Esophagus muscularis mucosa (tissue), 3 donors: ENCODE measurements around the gene LDAH.

Source experiments
- POLR2AphosphoS5 ChIP-seq, 2 donors: sonication (generic); formaldehyde crosslinking; IDR thresholded peaks; one replicate each; pipeline ENCODE4 v1.6.1; 2017; ENCODE audit warnings: antibody characterized with exemption in 2 of 2
- TF ChIP-seq, protein P1 (sequence below), 3 experiments: fragments of 200-600 bp in 2 of 3; fragments of 450-650 bp in 1 of 3; sonication (generic) in 2 of 3; IDR thresholded peaks; one replicate each; pipeline ENCODE4 v1.5.1; 2017 to 2019; ENCODE audit warnings: antibody characterized with exemption in 3 of 3, mild to moderate bottlenecking in 2 of 3, moderate library complexity in 1 of 3

DNA sequence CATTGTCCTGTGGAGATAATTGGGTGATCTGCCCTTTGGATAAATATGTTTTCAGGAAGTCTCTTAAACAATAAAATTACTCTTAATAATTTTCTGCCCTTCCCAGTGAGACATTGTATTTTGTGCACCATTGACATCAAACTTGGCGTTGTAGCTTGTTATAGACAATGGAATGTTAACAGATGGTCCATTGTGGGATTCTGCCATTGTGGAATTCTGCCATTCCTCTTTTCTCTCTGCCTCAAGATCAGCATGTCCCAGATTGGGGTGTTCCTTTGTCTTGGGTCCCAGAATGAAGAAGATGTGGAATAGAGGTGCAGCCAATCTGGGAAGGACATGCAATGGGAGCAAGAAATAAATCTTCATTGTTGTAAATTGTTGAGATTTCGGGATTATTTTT, 15.1 kb upstream of the LDAH start:
- TF ChIP-seq, protein P1, sequence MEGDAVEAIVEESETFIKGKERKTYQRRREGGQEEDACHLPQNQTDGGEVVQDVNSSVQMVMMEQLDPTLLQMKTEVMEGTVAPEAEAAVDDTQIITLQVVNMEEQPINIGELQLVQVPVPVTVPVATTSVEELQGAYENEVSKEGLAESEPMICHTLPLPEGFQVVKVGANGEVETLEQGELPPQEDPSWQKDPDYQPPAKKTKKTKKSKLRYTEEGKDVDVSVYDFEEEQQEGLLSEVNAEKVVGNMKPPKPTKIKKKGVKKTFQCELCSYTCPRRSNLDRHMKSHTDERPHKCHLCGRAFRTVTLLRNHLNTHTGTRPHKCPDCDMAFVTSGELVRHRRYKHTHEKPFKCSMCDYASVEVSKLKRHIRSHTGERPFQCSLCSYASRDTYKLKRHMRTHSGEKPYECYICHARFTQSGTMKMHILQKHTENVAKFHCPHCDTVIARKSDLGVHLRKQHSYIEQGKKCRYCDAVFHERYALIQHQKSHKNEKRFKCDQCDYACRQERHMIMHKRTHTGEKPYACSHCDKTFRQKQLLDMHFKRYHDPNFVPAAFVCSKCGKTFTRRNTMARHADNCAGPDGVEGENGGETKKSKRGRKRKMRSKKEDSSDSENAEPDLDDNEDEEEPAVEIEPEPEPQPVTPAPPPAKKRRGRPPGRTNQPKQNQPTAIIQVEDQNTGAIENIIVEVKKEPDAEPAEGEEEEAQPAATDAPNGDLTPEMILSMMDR (IDR thresholded peaks at IDR 0.05), result no peak
- no peak for TF ChIP-seq POLR2AphosphoS5 (IDR thresholded peaks at IDR 0.05)
